ENCODE measurements around the gene RIOK2. TPM values are rescaled to one million over a fixed set of nuclear protein-coding genes. Genes with fewer than 3 reads are reported as not detected.

Gene RIOK2
- total and polyA plus RNA-seq, 10 of the 15 experiments (the other 5 are each of a cell fraction or from before 2014, with no cell fraction given): 23.0 to 69.1 (median 33.3) TPM

- TF ChIP-seq ZNF384 (IDR thresholded peaks at IDR 0.05; ENCODE audit: borderline replicate concordance, low read depth, low read length) (no peak), FOXM1 (IDR thresholded peaks at IDR 0.05; ENCODE audit: low read depth, low read length) (no peak), ZNF207 (IDR thresholded peaks at IDR 0.05; ENCODE audit: borderline replicate concordance) (peak; percentile 87; the same call in 1 of the 2 replicates), CREM (IDR thresholded peaks at IDR 0.05; ENCODE audit: low read depth) (peak; percentile 58; the same call in 1 of the 2 replicates), MLLT1 (IDR thresholded peaks at IDR 0.05) (peak; percentile 36; the same call in 1 of the 2 replicates), CREB1 (IDR thresholded peaks at IDR 0.05; ENCODE audit: low read depth) (peak; percentile 74), NFYA (IDR thresholded peaks at IDR 0.05; ENCODE audit: borderline replicate concordance, low read depth, low read length) (no peak), NKRF (conservative IDR thresholded peaks at IDR 0.05) (no peak; the same call in 1 of the 2 replicates), MEF2B (IDR thresholded peaks at IDR 0.05; ENCODE audit: partially characterized antibody, poor library complexity, severe bottlenecking) (peak; percentile 9), BMI1 (IDR thresholded peaks at IDR 0.05; ENCODE audit: borderline replicate concordance) (no peak), MYC (IDR thresholded peaks at IDR 0.05; ENCODE audit: insufficient read depth, insufficient read length, insufficient replicate concordance, low read length, severe bottlenecking) (peak; percentile 53), ZNF622 (IDR thresholded peaks at IDR 0.05) (no peak), HDAC2 (IDR thresholded peaks at IDR 0.05) (no peak), E2F8 (IDR thresholded peaks at IDR 0.05; ENCODE audit: low read depth, partially characterized antibody) (peak; percentile 35)
- TF ChIP-seq, protein P1, sequence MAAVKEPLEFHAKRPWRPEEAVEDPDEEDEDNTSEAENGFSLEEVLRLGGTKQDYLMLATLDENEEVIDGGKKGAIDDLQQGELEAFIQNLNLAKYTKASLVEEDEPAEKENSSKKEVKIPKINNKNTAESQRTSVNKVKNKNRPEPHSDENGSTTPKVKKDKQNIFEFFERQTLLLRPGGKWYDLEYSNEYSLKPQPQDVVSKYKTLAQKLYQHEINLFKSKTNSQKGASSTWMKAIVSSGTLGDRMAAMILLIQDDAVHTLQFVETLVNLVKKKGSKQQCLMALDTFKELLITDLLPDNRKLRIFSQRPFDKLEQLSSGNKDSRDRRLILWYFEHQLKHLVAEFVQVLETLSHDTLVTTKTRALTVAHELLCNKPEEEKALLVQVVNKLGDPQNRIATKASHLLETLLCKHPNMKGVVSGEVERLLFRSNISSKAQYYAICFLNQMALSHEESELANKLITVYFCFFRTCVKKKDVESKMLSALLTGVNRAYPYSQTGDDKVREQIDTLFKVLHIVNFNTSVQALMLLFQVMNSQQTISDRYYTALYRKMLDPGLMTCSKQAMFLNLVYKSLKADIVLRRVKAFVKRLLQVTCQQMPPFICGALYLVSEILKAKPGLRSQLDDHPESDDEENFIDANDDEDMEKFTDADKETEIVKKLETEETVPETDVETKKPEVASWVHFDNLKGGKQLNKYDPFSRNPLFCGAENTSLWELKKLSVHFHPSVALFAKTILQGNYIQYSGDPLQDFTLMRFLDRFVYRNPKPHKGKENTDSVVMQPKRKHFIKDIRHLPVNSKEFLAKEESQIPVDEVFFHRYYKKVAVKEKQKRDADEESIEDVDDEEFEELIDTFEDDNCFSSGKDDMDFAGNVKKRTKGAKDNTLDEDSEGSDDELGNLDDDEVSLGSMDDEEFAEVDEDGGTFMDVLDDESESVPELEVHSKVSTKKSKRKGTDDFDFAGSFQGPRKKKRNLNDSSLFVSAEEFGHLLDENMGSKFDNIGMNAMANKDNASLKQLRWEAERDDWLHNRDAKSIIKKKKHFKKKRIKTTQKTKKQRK (IDR thresholded peaks at IDR 0.05; ENCODE audit: low read depth, low read length): no peak; the same call in 1 of the 2 replicates
- TF ChIP-seq, protein P2, sequence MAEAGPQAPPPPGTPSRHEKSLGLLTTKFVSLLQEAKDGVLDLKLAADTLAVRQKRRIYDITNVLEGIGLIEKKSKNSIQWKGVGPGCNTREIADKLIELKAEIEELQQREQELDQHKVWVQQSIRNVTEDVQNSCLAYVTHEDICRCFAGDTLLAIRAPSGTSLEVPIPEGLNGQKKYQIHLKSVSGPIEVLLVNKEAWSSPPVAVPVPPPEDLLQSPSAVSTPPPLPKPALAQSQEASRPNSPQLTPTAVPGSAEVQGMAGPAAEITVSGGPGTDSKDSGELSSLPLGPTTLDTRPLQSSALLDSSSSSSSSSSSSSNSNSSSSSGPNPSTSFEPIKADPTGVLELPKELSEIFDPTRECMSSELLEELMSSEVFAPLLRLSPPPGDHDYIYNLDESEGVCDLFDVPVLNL (IDR thresholded peaks at IDR 0.05; ENCODE audit: low read depth, low read length): no peak
Observed at GRCh38 chr5:97183100-97183929, at the start of gene RIOK2 (continued).

Data from GM12878 (cell line).